Measurements from ENCODE around the gene ENO3.

Gene ENO3

DNA sequence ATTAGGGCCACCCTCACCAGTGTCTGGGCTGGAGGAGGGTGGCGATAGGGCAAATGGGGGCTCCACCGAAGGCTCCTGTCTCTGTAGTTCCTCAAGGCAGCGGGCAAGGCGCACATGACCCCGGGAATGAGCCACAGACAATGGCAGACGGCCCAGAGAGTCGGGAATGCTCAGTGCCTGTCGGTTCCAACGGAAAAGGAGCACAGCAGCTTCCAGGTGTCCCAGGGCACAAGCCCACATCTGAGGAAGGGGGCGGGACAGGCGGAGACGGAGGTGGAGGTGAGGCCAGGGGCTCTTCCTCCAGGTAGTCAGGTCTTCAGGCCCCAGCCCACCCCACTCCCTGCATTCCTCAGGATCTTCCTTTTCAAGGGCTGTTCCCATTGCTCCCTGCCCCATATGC lies 21.8 kb downstream of the ENO3 start:
- in situ Hi-C loops (cut with MboI; ENCODE audit: low sequenced_read_pairs), result no loop called here

DNA sequence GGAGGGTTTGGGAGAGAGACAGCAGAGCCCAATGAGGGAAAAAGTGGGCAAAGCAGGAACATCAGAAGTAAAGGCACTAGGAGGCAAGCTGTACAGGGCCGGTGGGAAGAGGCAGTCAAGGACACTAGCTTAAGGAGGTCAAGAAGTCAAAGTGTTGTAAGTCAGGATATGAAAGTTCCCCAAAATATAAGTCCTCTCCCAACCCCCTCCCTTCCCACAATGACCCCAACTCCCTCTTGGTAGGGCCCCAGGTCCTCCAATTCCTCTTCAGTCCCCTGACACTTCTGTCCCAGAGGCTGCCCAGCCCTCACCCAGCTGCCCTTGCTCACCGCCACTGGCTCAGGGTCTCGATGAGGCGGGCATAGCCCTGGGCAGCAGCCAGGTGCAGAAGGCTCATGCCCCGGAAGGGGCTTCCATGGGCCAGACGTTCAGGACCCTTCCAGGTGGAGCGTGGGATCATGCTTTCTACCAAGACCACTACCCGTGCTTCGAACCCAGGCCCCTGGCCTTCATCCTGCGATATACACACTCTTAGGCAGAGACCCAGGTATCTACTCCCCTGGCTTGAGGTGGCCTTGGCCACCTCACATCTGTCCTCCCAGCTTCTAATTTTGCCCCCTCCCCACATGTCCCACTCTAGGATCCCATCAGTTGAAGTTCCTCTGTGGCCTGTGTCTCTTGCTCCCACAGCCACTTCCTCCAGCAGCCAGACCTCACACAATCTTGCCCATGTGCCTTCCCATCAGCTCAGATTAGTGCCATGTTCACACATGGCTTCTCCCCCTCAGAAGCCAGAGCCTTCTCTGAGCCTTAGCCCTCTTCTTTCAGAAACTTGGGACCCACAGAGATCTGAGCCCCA lies 22.6 kb downstream of the ENO3 start:
- in situ Hi-C loops (cut with MboI; ENCODE audit: low sequenced_read_pairs), result no loop called here

DNA sequence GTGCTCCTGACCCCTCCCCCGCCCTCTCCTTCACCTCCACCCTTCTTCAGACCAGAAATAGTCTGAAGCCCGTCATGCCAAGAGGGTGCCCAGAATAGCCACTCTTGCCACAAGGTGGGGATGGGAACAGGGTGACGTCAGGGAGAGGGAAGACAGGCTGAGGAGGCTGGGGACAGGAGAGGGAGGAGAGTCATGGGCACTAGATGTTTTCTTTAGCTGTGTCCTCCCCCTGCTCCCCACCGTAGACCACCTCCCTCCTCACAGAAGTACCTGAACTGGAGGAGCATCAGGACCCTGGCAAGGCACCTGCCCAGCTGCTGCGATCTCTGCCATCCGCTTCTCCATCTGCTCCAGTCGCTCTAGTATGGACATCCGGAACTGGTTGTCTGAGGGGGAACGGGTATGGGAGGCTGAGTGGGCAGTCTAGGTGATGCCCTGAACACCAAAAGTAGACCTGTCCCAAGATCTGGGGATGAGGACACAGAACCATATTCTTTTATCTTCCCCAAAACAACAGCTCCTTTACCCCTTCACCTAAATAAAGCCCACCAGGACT lies 23.3 kb downstream of the ENO3 start:
- in situ Hi-C loops (cut with MboI; ENCODE audit: low sequenced_read_pairs), result no loop called here

DNA sequence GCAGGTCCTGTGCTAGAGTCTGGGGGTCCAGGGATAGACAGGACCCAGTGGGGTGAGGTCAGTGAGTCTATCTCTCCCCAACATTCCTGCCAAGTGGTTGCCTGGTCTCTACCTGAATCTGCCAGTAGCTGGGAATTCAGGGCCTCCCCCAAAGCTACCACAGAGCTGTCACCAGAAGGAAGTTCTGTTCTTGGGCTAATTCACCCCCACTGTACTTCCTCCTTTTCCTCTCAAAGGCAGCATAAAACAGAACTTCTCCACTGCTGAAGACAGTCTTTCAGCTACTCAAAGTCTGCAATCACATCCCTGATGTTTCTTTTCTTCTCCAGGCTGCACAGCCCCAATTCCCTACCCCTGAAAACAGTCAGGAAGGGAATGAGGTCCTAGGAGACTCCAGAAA lies 27.8 kb downstream of the ENO3 start:
- in situ Hi-C loops (cut with MboI; ENCODE audit: low sequenced_read_pairs), result no loop called here

DNA sequence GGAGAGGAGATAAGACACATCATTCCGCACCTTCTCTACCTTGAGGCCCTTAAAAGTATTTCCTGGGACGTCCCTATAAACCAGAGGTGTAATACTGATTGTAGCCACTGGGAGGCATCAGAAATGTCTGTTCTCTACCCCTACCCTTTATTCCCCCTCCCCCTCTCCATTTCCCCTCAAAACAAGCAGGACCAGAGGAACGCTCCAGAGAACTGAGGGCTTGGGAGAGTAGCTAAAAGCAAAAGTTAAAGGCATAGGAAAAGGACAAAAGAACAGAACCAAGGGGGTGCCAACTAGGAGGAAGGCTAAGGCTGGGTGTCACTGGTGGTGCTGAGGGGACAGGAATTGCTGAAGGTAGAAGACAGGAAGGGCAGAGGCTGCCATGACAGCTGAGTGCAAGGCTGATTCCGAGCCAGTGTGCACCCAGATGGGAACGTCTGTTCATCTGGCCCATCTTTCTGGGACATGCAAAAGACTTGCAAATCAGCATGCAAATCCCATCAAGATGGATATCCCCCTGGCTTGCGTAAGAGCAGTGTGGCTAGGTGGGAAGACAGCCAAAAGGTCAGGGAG lies 29.8 kb downstream of the ENO3 start:
- in situ Hi-C loops (cut with MboI; ENCODE audit: low sequenced_read_pairs), result no loop called here

DNA sequence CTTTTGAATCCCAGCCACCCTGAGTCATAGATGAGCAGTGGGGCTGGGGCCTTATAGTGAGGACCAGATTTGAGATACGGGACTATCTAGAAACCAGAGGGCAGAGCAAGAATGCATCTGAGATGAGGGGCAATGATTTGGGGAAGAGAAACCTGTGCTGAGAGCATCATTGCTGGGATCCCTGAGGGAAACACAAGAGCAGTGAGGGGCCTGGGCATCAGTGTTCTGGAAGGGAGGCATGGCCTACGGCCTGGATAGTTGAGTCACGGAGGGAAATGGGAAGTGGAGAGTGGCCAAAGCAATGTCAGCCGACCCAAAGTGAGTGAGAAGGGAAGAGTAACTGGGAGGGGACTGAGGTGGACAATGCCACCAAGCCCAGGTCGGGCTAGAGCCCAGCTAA lies 31.4 kb downstream of the ENO3 start:
- in situ Hi-C loops (cut with MboI; ENCODE audit: low sequenced_read_pairs), result no loop called here

DNA sequence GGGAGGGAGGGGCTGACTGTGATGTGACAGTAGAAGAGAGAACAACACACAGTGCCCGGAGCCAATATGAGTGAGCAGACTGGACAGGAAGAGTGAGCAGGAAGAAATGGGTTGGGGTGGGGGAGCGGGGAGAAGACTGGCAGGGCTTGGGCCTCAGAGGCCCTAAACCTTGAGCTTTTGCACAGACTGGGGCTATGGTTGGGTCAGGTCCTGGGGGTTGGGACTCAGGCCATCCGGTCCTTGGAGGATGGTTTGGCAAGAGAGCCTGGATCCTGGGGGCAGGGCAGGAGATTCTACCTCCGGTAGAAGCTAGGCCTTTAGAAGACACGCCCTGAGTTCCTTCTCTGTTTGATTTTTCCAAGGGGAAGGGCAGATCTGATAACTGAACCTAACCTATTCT lies 35.5 kb downstream of the ENO3 start:
- in situ Hi-C loops (cut with MboI; ENCODE audit: low sequenced_read_pairs), result no loop called here

DNA sequence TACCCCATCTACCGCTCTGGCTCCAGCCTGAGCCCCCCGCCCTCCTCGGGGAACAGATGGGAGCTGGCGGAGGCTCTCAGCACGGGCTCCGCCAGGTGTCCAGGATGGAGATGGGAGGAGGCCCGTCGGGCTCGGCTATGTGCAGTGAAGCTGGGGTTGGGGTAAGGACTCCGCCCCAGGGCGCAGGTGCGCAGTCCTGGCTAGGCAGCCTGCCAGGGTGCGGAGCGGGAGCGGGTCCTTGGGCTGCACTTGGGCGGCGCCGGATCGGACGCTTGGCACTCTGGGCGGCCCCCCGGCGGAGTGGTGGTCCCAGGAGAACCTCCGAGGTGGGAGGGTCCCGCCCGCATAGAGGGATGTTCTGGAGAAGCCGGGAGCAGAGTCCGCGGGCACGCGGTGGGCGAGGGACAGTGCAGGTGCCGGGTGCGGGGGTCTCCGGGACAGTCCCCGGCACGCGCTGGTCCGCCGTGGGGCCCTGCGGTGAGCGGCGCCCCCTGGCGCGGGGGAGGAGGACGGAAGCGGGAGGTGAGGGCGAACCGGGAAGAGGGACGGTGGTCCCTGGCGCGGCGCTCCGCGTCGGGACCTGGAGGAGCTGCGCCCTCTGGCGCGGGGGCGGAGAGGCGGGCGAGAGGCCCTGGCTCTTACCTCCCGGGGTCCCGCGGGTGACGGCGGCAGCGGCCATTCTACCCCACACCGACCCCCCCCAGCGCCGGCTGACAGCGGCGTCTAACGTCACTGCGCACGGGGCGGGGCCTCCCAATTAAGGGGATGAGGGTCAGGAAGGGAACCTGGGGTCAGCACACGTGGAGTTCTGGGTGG lies 36.2 kb downstream of the ENO3 start, which contains the start of gene CAMTA2:
Gene CAMTA2, minus strand, starts transcription at position 725 of the 816 bp plus-strand sequence. CDS start 1,453 bp downstream, outside the sequence.
- in situ Hi-C loops (cut with MboI; ENCODE audit: low sequenced_read_pairs), result no loop called here

DNA sequence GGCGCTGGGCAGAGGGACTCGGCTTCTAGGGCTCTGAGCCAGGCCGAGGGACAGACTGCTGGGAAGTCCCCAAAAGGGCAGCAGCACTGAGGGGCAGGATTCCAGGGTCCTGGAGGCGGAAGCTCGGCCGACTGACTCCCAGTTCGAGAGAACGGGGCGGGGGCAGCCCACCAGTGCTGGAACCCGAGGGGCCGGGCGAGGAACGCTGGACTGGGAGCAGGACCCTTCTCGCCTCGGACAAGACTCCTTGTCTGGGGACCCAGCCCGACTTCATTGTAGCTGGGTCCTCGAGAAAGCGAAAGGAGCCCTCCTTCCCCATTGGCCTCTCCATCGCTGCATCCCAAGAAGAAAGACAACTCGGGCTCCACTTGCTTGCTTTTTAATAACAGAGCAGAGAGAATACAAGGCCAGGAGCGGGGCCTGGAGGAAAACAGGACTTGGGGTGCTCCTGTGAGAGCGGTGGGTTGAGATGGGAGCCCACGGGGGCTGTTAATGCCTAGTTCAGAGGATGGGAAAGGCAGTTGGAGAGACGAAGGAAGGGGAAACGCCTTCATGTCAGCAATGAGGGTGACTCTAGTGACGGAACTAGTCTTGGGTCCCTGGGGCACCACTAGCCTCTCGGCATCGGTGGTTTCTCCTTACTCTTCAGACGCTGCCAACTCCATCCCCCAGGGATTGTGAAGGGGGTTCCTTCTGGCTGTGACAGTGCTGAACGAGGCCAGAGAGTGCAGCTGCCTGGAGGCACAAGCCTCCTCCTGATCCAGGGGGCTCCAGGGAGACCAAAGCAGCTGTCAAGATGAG lies 37.0 kb downstream of the ENO3 start:
- in situ Hi-C loops (cut with MboI; ENCODE audit: low sequenced_read_pairs), result no loop called here

DNA sequence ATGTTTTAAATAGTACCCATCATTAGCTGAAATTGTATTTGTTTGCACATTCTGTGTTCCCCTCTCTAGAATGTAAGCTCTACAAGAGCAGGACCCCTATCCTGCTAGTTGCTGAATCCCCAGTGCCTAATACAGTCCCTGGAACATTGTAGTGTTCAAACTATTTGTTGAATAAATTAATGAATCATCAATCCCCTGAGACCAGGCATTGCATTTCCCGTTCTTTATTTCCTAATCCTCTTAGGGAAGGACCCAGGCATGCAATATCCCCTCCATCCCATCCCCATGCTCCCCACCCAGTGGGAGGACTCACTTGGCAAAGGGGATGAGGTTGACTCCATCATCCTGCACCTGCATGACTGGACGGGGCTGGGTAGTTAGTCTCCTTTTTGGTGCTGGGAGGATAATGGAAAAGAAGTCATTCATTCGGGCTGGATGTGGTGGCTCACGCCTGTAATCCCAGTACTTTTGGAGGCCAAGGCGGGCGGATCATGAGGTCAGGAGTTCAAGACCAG lies 43.2 kb downstream of the ENO3 start:
- in situ Hi-C loops (cut with MboI; ENCODE audit: low sequenced_read_pairs), result no loop called here

DNA sequence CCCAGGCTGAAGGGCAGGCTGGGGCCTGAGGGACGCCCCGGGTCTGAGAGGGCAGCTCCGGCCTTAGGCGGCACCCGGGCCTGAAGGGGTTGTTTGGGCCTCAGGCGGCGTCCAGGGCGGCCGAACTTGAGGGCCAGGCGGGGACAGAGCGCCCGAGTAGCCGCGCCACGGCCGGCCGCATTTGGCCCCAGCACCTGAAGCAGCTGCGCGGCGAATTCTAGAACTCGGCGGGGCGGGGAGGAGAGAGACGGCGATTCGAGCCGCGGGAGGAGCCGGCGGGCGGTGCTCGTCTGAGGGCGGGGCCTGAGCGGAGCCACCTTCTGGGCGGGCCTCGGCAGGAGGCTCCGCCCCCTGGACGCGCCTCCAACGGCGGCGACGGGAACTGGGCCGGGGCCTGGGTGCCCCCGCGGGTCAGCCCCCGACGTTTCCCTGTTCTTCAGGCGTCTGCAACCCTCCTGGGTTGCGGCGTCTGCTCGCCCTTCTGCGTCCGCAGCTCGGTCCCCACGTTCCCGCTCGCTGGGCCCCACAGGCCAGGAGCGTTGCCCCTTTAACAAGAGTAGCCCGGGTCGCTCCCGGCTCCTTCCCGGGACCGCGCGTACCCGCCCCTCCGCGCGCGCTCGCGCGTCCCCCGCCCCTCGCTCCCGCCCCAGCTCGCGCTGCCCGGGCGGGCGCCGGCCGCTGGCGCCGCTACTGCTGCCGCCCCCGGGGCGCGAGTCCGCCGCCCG lies 46.5 kb downstream of the ENO3 start, which contains the start of the genes INCA1 and KIF1C:
Gene INCA1, minus strand, starts transcription at position 221 of the 725 bp plus-strand sequence. CDS start 3,085 bp downstream, outside the sequence.
Gene KIF1C, plus strand, starts transcription at position 649 of the 725 bp plus-strand sequence. CDS start 2,297 bp downstream, outside the sequence.
- in situ Hi-C loops (cut with MboI; ENCODE audit: low sequenced_read_pairs), result no loop called here

DNA sequence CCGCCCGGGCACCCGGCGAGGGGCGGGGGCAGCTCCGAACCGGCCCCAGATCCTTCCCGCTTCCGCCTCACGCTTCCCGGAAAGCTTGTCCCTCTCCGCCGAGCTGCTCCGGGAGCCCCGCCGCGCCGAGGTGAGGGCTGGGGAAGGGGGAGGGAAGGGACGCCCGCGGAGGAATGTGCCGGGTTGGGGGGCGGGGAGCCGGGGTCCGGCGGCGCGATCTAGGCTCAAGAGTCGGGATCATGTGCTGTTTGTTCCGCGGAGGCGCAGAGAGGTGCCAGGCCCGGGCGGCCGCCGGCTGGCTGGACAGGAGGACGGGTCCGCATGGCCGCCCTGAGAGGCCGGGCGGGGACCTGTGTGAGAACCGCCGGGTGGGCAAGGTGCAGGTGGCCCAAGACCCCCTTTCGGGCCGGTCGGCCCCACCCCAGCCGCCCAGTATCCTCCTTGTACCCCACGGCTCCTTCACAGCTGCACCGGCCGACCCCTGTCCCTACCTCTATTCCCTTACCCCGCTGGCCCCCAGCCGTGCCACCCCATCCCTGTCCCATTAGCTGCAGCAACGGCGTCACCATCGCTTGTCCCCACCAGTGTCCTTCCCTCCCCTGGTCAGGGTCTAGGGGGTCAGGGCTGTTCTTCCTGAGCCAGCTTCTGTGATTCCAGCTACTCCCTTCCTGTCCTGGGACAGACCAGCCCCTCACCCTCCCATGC lies 47.3 kb downstream of the ENO3 start:
- in situ Hi-C loops (cut with MboI; ENCODE audit: low sequenced_read_pairs), result no loop called here

DNA sequence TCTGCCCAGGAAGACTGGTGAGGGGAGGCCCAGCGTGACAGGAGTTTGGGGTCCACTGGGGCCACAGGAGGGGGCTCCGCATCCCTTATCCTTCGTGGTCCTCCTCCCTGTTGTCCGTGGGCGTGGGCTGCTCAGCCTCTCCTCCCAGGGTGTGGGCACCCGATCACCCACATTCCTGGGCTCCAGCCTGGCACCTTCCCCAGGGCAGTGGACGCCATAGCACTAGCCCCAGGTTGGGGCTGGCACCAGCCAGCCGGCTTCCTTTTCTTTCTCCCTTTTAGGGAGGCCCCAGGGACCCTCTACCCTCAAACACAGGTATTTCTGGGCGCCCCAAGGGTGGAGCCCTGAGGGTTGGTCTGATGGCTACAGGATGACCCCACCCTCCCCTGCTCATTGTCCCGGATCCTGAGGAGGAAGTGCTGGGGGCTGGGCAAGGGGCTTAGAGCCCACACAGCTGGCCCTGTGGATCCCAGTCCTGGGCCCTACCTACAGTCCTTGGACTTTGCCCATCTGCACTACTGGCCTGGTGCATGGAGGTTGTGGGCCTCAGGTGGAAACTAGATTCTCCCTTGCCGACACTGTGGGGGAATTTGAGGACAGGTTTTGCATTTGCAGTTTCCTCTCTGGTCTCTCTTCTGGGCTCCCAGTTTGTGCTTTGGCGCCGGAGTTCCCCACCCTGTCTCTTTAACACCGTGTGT lies 48.0 kb downstream of the ENO3 start:
- in situ Hi-C loops (cut with MboI; ENCODE audit: low sequenced_read_pairs), result no loop called here

DNA sequence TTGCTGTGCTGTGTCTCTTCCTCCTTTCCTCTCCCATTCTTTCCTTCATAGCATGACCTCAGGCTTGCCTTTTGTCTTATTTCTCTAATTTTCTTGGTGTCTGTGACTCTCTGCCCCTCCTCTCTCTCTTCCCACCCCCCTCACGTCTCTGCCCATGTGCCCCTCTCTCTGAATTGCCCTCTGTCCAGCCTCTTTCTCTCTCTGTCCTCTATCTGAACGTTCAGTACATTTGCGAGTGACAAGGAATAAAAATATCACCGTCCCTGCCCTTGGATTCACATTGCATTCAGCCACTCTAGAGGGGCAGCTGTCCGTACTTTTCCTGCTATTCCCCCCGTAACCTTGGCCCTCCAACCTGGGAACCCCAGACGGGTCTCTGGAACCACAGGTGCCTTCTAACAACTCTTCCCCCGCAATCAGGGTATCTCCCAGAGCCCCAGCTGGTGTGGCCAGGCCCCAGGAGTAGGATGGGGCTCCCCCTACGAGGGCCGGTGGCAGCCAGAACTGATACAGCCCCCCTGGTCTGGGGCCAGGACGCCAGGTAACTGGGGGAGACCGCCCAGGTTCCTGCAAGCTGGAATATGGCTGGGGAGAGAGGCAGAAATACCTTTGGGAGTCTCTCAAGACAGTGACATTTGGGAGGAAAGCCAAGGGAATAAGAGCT lies 48.6 kb downstream of the ENO3 start:
- in situ Hi-C loops (cut with MboI; ENCODE audit: low sequenced_read_pairs), result no loop called here

DNA sequence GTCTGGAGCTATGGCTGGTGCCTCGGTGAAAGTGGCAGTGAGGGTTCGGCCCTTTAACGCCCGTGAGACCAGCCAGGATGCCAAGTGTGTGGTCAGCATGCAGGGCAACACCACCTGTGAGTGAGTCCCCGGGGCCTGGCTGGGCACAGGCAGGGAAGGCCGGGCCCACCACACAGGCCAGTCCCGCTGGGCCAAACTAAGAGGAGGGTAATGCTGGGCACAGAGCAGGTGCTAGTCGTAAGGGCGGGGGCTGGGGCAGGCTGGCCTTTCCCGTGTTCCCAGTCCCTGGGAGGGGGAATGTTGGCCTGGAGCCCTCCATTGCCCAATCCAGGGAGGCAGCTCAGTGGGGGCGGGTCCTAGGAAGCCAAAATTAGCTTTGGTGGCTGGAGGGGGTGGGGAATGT lies 49.3 kb downstream of the ENO3 start:
- in situ Hi-C loops (cut with MboI; ENCODE audit: low sequenced_read_pairs), result no loop called here

DNA sequence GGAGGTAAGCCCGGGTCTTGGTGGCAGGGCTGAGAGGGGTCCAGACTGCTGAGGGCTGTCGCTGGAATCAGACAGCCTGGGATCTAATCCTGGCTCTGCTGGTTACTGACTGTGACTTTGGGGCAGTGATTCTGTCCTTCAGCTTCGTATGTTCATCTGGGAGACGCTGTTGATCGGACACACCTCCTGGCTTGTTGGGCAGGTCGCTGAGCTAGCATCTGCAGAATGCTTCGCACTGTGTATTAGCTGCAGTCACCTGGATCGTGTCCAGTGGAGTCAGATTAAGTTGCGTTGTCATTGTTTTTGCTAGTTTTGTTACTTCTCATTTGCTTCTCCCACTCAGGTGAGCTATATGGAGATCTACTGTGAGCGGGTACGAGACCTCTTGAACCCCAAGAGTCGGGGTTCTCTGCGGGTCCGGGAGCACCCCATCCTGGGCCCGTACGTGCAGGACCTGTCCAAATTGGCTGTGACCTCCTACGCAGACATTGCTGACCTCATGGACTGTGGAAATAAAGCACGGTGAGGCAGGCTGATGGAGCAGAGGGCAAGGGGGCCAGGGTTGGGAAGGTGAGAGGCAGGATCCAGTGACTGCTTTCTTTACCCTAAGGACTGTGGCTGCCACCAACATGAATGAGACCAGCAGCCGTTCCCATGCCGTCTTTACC lies 51.3 kb downstream of the ENO3 start:
- in situ Hi-C loops (cut with MboI; ENCODE audit: low sequenced_read_pairs), result no loop called here

DNA sequence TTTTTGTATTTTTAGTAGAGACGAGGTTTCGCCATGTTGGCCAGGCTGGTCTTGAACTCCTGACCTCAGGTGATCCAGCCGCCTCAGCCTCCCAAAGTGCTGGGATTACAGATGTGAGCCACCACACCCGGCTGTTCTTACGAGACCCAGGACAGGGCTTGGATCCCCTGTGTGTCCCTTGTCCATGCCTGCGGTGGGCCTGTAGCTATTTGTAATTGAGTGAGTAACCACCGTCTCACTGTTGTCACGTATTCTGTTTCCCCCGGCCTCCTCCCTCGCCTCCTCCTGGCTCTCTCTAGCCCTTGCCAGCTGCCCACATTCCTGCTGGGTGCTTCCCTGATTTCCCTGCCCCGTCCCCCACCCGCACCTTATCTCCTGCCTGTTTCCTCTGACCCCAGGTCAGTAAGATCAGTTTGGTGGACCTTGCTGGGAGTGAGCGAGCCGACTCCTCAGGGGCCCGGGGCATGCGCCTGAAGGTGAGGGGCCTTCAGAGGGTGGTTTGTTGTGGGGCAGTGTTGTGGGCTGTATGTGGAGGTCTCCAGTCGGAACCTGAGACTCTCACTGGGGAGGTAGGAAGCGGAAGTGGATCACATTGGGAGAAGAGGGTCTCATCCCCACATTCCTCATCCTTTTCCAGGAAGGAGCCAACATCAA lies 52.4 kb downstream of the ENO3 start:
- in situ Hi-C loops (cut with MboI; ENCODE audit: low sequenced_read_pairs), result no loop called here

All from hTERT RPE-1 (cell line).